ENCODE results near the gene PFAS. TPM values are rescaled to one million over a fixed set of nuclear protein-coding genes. Genes with fewer than 3 reads are reported as not detected.
A peak's percentile ranks its signal among the peaks of the same experiment; 100 is the strongest.

Gene PFAS
- total RNA-seq, 1 donor from 2014 or later = 35.4 TPM

DNA sequence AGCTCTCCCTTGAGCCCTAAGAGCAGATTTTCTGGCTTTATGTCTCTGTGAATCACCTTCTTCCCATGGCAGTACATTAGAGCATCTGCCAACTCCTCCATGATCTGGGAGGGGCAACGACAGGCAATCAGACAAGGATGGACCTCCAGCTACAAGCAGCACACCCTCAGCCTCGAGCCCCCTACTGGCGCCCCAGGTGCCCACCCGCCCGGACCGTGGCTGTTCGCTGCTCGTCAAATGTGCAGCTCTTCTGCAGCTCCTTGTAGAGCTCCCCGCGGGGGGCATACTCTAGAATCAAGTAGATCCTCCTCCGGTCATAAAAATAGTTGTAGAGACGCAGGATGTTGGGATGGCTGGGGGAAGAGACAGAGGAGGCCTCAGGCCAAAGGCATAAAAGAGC is 42.6 kb upstream of the PFAS start:
- no peak overlapping the region for H3K4me3 ChIP-seq (ENCODE audit: insufficient read depth, low read depth, low read length)
- H3K79me2 ChIP-seq (ENCODE audit: insufficient read depth, low read length) = peaks cover 39% of the 10 kb centered on the region
- H3K27ac ChIP-seq (ENCODE audit: low read depth, low read length) = no peak overlapping the region
- no peak overlapping the region for H3K4me2 ChIP-seq (ENCODE audit: low read length)
- H3K9ac ChIP-seq (ENCODE audit: low read length) = no peak overlapping the region
- H3K27me3 ChIP-seq (ENCODE audit: insufficient read depth, low read length) = no peaks in the 10 kb centered on the region
- Mint-ChIP-seq H3K27ac (ENCODE audit: unreplicated experiment) (no peak overlapping the region), H3K4me1 (ENCODE audit: low read depth, unreplicated experiment) (no peaks in the 10 kb centered on the region), H3K27me3 (ENCODE audit: low read depth, unreplicated experiment) (no peaks in the 10 kb centered on the region), H3K9me3 (ENCODE audit: unreplicated experiment) (no peaks in the 10 kb centered on the region), H3K36me3 (ENCODE audit: low read depth, unreplicated experiment) (no peaks in the 10 kb centered on the region), H3K4me3 (ENCODE audit: unreplicated experiment) (no peak overlapping the region)
- FAIRE-seq = no peak
- no peak for TF ChIP-seq EZH2 (IDR thresholded peaks at IDR 0.05; ENCODE audit: insufficient read depth, low read length)
- TF ChIP-seq, protein P1, sequence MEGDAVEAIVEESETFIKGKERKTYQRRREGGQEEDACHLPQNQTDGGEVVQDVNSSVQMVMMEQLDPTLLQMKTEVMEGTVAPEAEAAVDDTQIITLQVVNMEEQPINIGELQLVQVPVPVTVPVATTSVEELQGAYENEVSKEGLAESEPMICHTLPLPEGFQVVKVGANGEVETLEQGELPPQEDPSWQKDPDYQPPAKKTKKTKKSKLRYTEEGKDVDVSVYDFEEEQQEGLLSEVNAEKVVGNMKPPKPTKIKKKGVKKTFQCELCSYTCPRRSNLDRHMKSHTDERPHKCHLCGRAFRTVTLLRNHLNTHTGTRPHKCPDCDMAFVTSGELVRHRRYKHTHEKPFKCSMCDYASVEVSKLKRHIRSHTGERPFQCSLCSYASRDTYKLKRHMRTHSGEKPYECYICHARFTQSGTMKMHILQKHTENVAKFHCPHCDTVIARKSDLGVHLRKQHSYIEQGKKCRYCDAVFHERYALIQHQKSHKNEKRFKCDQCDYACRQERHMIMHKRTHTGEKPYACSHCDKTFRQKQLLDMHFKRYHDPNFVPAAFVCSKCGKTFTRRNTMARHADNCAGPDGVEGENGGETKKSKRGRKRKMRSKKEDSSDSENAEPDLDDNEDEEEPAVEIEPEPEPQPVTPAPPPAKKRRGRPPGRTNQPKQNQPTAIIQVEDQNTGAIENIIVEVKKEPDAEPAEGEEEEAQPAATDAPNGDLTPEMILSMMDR (IDR thresholded peaks at IDR 0.05; ENCODE audit: insufficient read depth, low read depth, low read length) = no peak
- H3K36me3 ChIP-seq (ENCODE audit: insufficient read depth, low read length) = peaks cover 3% of the 10 kb centered on the region
- no peak overlapping the region for H2AFZ ChIP-seq (ENCODE audit: low read depth, low read length)
- H3K9me3 ChIP-seq (ENCODE audit: insufficient read depth, low read depth, low read length) = no peaks in the 10 kb centered on the region
- H4K20me1 ChIP-seq (ENCODE audit: insufficient read depth, low read length) = peaks cover 5% of the 10 kb centered on the region
- peaks cover 4% of the 10 kb centered on the region for H3K4me1 ChIP-seq (ENCODE audit: insufficient read depth, low read length)
- DNase-seq (ENCODE audit: low read depth) = no peak

DNA sequence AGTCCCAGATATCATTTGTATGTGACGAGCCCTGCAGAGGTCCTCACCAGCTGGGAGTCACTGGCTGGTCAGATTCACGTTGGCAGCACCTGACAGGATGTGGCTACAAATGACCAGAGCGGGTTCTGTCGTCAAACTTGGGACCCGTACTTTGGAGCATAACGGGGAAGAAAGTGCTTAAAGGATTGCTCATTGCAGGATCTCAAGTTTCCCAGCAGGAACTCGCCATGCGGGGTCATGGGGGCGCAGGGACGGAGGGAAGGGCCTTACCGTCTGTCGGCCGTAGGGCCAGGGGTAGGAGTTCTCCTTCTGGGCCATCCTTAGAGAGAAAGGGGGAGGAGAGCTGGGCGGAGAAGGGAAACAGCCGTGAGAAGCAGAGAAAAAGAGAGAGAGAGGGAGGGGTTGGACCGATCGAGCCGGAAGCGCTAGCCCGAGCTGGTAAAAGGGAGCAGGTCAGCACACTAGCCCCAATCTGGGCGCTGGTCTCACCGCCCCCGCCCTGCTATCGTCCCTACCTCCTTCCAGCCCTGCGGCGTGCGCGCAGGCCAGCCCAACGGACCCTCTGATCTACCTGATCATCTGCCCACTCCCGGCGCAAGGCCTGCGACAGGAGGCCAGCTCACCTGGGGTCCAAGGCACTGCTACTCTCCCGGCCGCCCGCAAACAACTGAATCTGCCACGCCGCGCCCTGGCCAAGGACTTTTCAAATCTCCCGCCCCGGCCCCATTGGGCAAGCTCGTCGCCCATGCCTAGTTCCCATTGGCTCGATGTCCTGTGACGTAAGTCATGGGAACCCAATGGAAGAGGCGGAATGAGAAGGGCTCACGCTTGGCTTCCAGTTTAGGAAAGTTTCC is 39.0 kb upstream of the PFAS start, which contains the start of gene AURKB:
TSS of gene AURKB (minus strand) at position 669 of the 854 bp plus-strand sequence. CDS start at position 318, 351 bp downstream.
- Histone ChIP-seq H3K4me2 (ENCODE audit: low read length) (peak within 1 kb of the TSS; percentile 92), H2AFZ (ENCODE audit: low read depth, low read length) (peak within 1 kb of the TSS; percentile 81)
- FAIRE-seq = no peak

More for the DNA sequence above, 39.0 kb upstream of the PFAS start, which contains the start of gene AURKB:
- Histone ChIP-seq H3K4me3 (ENCODE audit: insufficient read depth, low read depth, low read length) (peak within 1 kb of the TSS; percentile 76), H4K20me1 (ENCODE audit: insufficient read depth, low read length) (peaks cover 5% of the 10 kb centered on the region), H3K79me2 (ENCODE audit: insufficient read depth, low read length) (peaks cover 37% of the 10 kb centered on the region), H3K36me3 (ENCODE audit: insufficient read depth, low read length) (peaks cover 3% of the 10 kb centered on the region), H3K27ac (ENCODE audit: low read depth, low read length) (peak within 1 kb of the TSS; percentile 87), H3K27me3 (ENCODE audit: insufficient read depth, low read length) (no peaks in the 10 kb centered on the region), H3K9me3 (ENCODE audit: insufficient read depth, low read depth, low read length) (no peaks in the 10 kb centered on the region), H3K9ac (ENCODE audit: low read length) (peak within 1 kb of the TSS; percentile 86), H3K4me1 (ENCODE audit: insufficient read depth, low read length) (peaks cover 4% of the 10 kb centered on the region)
- H3K4me3 Mint-ChIP-seq (ENCODE audit: unreplicated experiment) = peak within 1 kb of the TSS; percentile 94
- H3K27ac Mint-ChIP-seq (ENCODE audit: unreplicated experiment) = peak within 1 kb of the TSS; percentile 63
- no peaks in the 10 kb centered on the region for H3K27me3 Mint-ChIP-seq (ENCODE audit: low read depth, unreplicated experiment)
- H3K4me1 Mint-ChIP-seq (ENCODE audit: low read depth, unreplicated experiment) = no peaks in the 10 kb centered on the region
- TF ChIP-seq, protein P1 (IDR thresholded peaks at IDR 0.05; ENCODE audit: insufficient read depth, low read depth, low read length) = no peak
- DNase-seq (ENCODE audit: low read depth) = peak; percentile 88
- no peaks in the 10 kb centered on the region for H3K9me3 Mint-ChIP-seq (ENCODE audit: unreplicated experiment)
- no peaks in the 10 kb centered on the region for H3K36me3 Mint-ChIP-seq (ENCODE audit: low read depth, unreplicated experiment)

Measured in astrocyte (in vitro differentiated cells and primary cell).